Muscle layer of duodenum (tissue), 2 donors: ENCODE measurements around the gene CCDC146.
A peak's percentile ranks its signal among the peaks of the same experiment; 100 is the strongest.

Source experiments
- H3K27ac ChIP-seq: one replicate; pipeline ENCODE4 v1.7.0; 2013; ENCODE audit warnings: mild to moderate bottlenecking, low read length
- H3K27me3 ChIP-seq: one replicate; pipeline ENCODE4 v1.7.0; 2013; ENCODE audit warnings: low read depth, mild to moderate bottlenecking, control low read depth, low read length
- H3K36me3 ChIP-seq, 2 donors: one replicate each; pipeline ENCODE4 v1.7.0; 2013; ENCODE audit warnings: low read length in 2 of 2, control low read depth in 1 of 2, mild to moderate bottlenecking in 1 of 2; ENCODE audit not compliant: insufficient read depth in 2 of 2, control insufficient read depth in 1 of 2
- H3K4me1 ChIP-seq, 2 donors: one replicate each; pipeline ENCODE4 v1.7.0; 2013; ENCODE audit warnings: low read length in 2 of 2, mild to moderate bottlenecking in 2 of 2, control low read depth in 1 of 2, moderate library complexity in 1 of 2; ENCODE audit not compliant: insufficient read depth in 2 of 2, control insufficient read depth in 1 of 2
- H3K4me3 ChIP-seq, 2 donors: one replicate each; pipeline ENCODE4 v1.7.0; 2013; ENCODE audit warnings: low read length in 2 of 2, low read depth in 1 of 2, mild to moderate bottlenecking in 1 of 2
- H3K9me3 ChIP-seq, 2 donors: one replicate each; pipeline ENCODE4 v1.7.0; 2013; ENCODE audit warnings: low read length in 2 of 2, control low read depth in 1 of 2, mild to moderate bottlenecking in 1 of 2; ENCODE audit not compliant: control insufficient read depth in 1 of 2
- donor health status: healthy.

CCDC146 gene

GRCh38 chr7:77238703-77239136 is 116.3 kb downstream of the CCDC146 start:
- no peaks in the 10 kb centered on the region for H3K36me3 ChIP-seq
- H3K27ac ChIP-seq: no peak overlapping the region
- H3K4me1 ChIP-seq: peaks cover 0 to 12% of the 10 kb centered on the region in 2 donors
- no peaks in the 10 kb centered on the region for H3K9me3 ChIP-seq
- H3K4me3 ChIP-seq: no peak overlapping the region
- H3K27me3 ChIP-seq: no peaks in the 10 kb centered on the region

- H3K27ac ChIP-seq: no peak overlapping the region
- H3K9me3 ChIP-seq: no peaks in the 10 kb centered on the region
- no peaks in the 10 kb centered on the region for H3K36me3 ChIP-seq
- no peaks in the 10 kb centered on the region for H3K27me3 ChIP-seq
- peaks cover 0 to 12% of the 10 kb centered on the region in 2 donors for H3K4me1 ChIP-seq
- H3K4me3 ChIP-seq: no peak overlapping the region
These were observed 117.1 kb downstream of the CCDC146 start for GRCh38 chr7:77239471-77239870.

DNA sequence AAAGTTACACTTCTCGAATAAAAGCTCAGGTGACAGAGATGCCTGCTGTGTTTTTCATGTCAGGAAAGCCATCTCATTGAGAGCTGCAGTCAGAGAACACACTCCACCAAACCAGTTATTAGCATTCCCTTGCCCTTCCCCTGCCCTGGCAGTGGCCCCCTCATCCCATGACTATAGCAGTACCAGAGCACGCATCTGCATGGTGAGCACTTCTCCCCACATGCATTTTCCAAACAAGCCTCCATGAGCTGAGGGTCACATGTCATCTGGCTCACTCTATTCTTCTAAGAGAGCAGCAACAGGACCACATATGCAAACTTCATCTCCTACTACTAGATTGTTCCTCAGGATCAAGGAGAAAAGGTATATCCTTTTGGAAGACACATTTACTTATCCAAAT is 119.7 kb downstream of the CCDC146 start:
- Histone ChIP-seq H3K27ac (peak overlapping the region; percentile 62), H3K4me1 (peaks cover 13 to 25% of the 10 kb centered on the region in 2 donors), H3K4me3 (no peak overlapping the region)

DNA sequence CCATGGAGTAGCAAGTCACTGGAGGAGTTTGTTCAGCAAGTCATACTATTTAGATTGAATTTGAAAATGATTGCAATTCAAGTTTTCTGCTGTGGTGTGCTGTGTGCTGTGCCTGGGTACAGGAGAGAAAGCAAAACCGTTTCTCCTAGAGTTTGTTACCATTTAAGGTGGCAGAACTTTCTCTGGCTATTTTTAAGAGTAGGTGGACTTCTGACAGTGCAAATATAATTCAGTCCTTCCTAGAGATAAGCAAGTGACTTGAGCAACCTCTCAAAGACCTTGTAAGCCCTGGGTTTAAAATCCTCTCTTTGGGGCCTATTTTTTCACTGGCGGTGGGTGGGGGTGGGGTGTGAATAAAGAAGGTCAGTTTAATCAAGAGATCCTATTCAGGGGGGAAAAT is 120.1 kb downstream of the CCDC146 start:
- H3K36me3 ChIP-seq: no peaks in the 10 kb centered on the region
- peak overlapping the region; percentile 62 for H3K27ac ChIP-seq
- no peaks in the 10 kb centered on the region for H3K9me3 ChIP-seq
- H3K4me3 ChIP-seq: no peak overlapping the region
- H3K4me1 ChIP-seq: peaks cover 13 to 25% of the 10 kb centered on the region in 2 donors
- H3K27me3 ChIP-seq: no peaks in the 10 kb centered on the region

More for the DNA sequence above, 119.7 kb downstream of the CCDC146 start:
- Histone ChIP-seq H3K36me3 (no peaks in the 10 kb centered on the region), H3K9me3 (no peaks in the 10 kb centered on the region), H3K27me3 (no peaks in the 10 kb centered on the region)

GRCh38 chr7:77244222-77244934 is 122.0 kb downstream of the CCDC146 start:
- Histone ChIP-seq H3K9me3 (no peaks in the 10 kb centered on the region), H3K4me1 (peaks cover 13 to 15% of the 10 kb centered on the region in 2 donors), H3K36me3 (no peaks in the 10 kb centered on the region), H3K27ac (peak overlapping the region; percentile 65), H3K27me3 (no peaks in the 10 kb centered on the region), H3K4me3 (no peak overlapping the region)

GRCh38 chr7:77245015-77245755 is 122.8 kb downstream of the CCDC146 start:
- H3K4me3 ChIP-seq: no peak overlapping the region

DNA sequence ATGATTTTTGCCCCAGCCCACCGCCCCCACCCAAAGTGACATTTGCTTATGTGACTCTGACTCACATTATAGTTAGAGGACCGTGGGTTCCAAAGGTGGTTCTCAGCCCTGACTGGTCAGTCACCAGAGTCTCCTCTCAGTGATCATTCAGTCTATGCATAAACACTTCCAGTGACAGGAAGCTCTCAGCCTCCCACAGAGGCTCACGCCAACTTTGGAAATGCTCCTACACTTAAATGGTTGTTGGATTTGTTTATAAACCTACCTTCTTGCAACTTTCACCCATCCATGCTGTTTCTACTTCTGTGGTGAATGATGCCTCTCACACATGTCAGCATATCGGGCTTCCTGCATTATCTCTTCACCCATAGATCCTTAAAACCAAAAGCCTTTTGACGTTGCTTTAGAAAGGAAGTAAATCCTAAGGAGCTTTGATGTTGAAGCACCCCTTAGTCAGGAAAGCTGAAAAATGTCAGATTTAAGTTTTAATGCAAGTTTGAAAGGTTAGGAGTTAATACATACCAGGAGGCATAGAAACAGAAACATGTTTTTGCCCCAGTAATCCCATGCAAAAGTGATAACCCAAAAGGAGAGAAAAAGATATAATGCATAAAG is 123.7 kb downstream of the CCDC146 start:
- H3K9me3 ChIP-seq: no peaks in the 10 kb centered on the region
- H3K36me3 ChIP-seq: no peaks in the 10 kb centered on the region

More at GRCh38 chr7:77245015-77245755, 122.8 kb downstream of the CCDC146 start:
- H3K4me1 ChIP-seq: peaks cover 13% of the 10 kb centered on the region in 2 donors
- no peaks in the 10 kb centered on the region for H3K36me3 ChIP-seq
- H3K27me3 ChIP-seq: no peaks in the 10 kb centered on the region
- H3K9me3 ChIP-seq: no peaks in the 10 kb centered on the region
- H3K27ac ChIP-seq: peak overlapping the region; percentile 65

GRCh38 chr7:77247206-77247850 is 124.9 kb downstream of the CCDC146 start:
- no peaks in the 10 kb centered on the region for H3K9me3 ChIP-seq
- peaks cover 13% of the 10 kb centered on the region in 2 donors for H3K4me1 ChIP-seq
- H3K27me3 ChIP-seq: no peaks in the 10 kb centered on the region
- H3K4me3 ChIP-seq: no peak overlapping the region
- no peaks in the 10 kb centered on the region for H3K36me3 ChIP-seq
- no peak overlapping the region for H3K27ac ChIP-seq

More for the DNA sequence above, 123.7 kb downstream of the CCDC146 start:
- H3K4me3 ChIP-seq: peak overlapping the region in 1 of 2 donors; percentile 9
- peaks cover 13% of the 10 kb centered on the region in 2 donors for H3K4me1 ChIP-seq
- H3K27me3 ChIP-seq: no peaks in the 10 kb centered on the region
- H3K27ac ChIP-seq: peak overlapping the region; percentile 41

DNA sequence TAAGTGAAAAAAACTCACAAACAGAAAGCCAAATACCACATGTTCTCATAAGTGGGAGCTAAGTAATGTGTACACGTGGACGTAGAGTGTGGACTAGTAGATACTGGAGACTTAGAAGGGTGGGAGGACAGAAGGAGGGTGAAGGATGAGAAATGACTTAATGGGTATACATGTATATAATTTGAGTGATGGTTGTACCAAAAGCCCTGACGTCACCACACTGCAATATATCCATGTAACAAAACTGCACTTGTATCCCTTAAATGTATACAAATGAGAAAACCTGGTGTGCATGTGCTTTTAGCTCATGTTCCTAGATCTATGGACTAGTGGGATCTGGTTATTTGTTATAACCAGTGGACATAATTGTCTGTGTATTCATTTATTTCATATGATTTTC is 125.7 kb downstream of the CCDC146 start:
- H3K27ac ChIP-seq: no peak overlapping the region
- H3K9me3 ChIP-seq: no peaks in the 10 kb centered on the region
- H3K36me3 ChIP-seq: no peaks in the 10 kb centered on the region
- H3K4me3 ChIP-seq: no peak overlapping the region
- no peaks in the 10 kb centered on the region for H3K27me3 ChIP-seq
- H3K4me1 ChIP-seq: peaks cover 13% of the 10 kb centered on the region in 2 donors

- Histone ChIP-seq H3K4me3 (no peak overlapping the region), H3K36me3 (no peaks in the 10 kb centered on the region), H3K9me3 (no peaks in the 10 kb centered on the region), H3K27ac (no peak overlapping the region), H3K27me3 (no peaks in the 10 kb centered on the region), H3K4me1 (no peaks in the 10 kb centered on the region)
These were observed 130.1 kb downstream of the CCDC146 start for GRCh38 chr7:77252506-77252905.

GRCh38 chr7:77253151-77253550 is 130.7 kb downstream of the CCDC146 start:
- Histone ChIP-seq H3K36me3 (no peaks in the 10 kb centered on the region), H3K4me1 (no peaks in the 10 kb centered on the region), H3K27me3 (no peaks in the 10 kb centered on the region), H3K27ac (no peak overlapping the region), H3K4me3 (no peak overlapping the region), H3K9me3 (no peaks in the 10 kb centered on the region)
